Endothelial cell of umbilical vein (primary cell): Measurements from ENCODE around the gene SFTPB. TPM values are rescaled to one million over a fixed set of nuclear protein-coding genes. Genes with fewer than 3 reads are reported as not detected.

Source experiments
- BruUV-seq: library from RNA; stranded (reverse); fragments of 400-500 nt; replicated peaks from 2 replicates; lab custom pipeline; 2021; lab: Mats Ljungman, UMichigan
- CTCF ChIA-PET: fragments of 300-600, 350-600 bp; sonication (Branson Sonifier 250); formaldehyde crosslinking; loops from one replicate; lab custom pipeline; 2021; ENCODE audit warnings: antibody characterized with exemption, inconsistent platforms; lab: Charles Lee
- POLR2A ChIA-PET: fragments of 300-600, 350-600 bp; sonication (Branson Sonifier 250); formaldehyde crosslinking; loops from one replicate; lab custom pipeline; 2021; ENCODE audit warnings: antibody characterized with exemption, inconsistent platforms; lab: Charles Lee
- DNase-seq: peaks from one replicate; pipeline ENCODE4 v3.0.0-alpha.2; 2011; ENCODE audit warnings: low read depth, low spot score
- FAIRE-seq: peaks from 2 replicates; lab custom pipeline; 2011; peaks lifted over from hg19 to GRCh38; lab: Jason Lieb, UNC
- H2AFZ ChIP-seq: 2 replicates; pipeline ENCODE4 v1.6.0; 2012; ENCODE audit warnings: low read depth, low read length, control low read depth, inconsistent platforms
- H3K27ac ChIP-seq: 2 replicates; pipeline ENCODE4 v1.5.1; 2011; ENCODE audit warnings: low read depth, mild to moderate bottlenecking, control low read depth, low read length, moderate library complexity; ENCODE audit not compliant: insufficient read depth
- H3K27me3 ChIP-seq, 2 experiments: 2 replicates each; pipeline versions ENCODE4 v1.6.0 to v1.6.1; 2011; ENCODE audit warnings: low read length in 2 of 2, mixed read lengths in 1 of 2; ENCODE audit not compliant: control insufficient read depth in 2 of 2, insufficient read depth in 2 of 2
- H3K36me3 ChIP-seq, 2 experiments: 2 replicates in 1 of 2; 3 replicates in 1 of 2; pipeline ENCODE4 v1.5.1; 2011; ENCODE audit warnings: low read length in 2 of 2, mild to moderate bottlenecking in 1 of 2, moderate library complexity in 1 of 2; ENCODE audit not compliant: control insufficient read depth in 2 of 2, insufficient read depth in 2 of 2; ENCODE audit errors: extremely low read depth in 1 of 2
- H3K4me1 ChIP-seq: 3 replicates; pipeline ENCODE4 v1.5.1; 2011; ENCODE audit warnings: mild to moderate bottlenecking, low read length; ENCODE audit not compliant: control insufficient read depth, insufficient read depth; ENCODE audit errors: extremely low read depth
- H3K4me2 ChIP-seq: 2 replicates; pipeline ENCODE4 v1.6.1; 2011; ENCODE audit warnings: low read length, control low read depth, mixed read lengths; ENCODE audit not compliant: insufficient read depth
- H3K4me3 ChIP-seq, 3 experiments: fragments of 200-600 bp in 1 of 3; sonication (generic), shearing (Covaris generic) in 1 of 3; replicated peaks in 1 of 3; 2 replicates each; pipeline ENCODE4 v1.5.1; 2011 to 2016; ENCODE audit warnings: control low read depth in 3 of 3, low read length in 3 of 3, mild to moderate bottlenecking in 2 of 3, inconsistent platforms in 1 of 3, low read depth in 1 of 3, moderate library complexity in 1 of 3; ENCODE audit not compliant: insufficient read depth in 1 of 3
- H3K79me2 ChIP-seq: 2 replicates; pipeline ENCODE4 v1.6.0; 2012; ENCODE audit warnings: low read length, inconsistent platforms; ENCODE audit not compliant: control insufficient read depth, insufficient read depth
- H3K9ac ChIP-seq: replicated peaks from 2 replicates; pipeline ENCODE3; 2011; ENCODE audit warnings: low read length, control low read depth; ENCODE audit not compliant: insufficient read depth; ENCODE audit errors: extremely low read depth
- H3K9me1 ChIP-seq: replicated peaks from 3 replicates; pipeline ENCODE4 v1.6.0; 2011; ENCODE audit warnings: mild to moderate bottlenecking, low read length; ENCODE audit not compliant: control insufficient read depth, insufficient read depth; ENCODE audit errors: extremely low read depth
- H3K9me3 ChIP-seq: replicated peaks from 2 replicates; pipeline ENCODE4 v1.5.1; 2012; ENCODE audit warnings: low read length, inconsistent platforms; ENCODE audit not compliant: control insufficient read depth, insufficient read depth
- H4K20me1 ChIP-seq: replicated peaks from 2 replicates; pipeline ENCODE3; 2011; ENCODE audit warnings: mild to moderate bottlenecking, low read length; ENCODE audit not compliant: control insufficient read depth, insufficient read depth; ENCODE audit errors: extremely low read depth
- EZH2 ChIP-seq: IDR thresholded peaks from 2 replicates; pipeline ENCODE4 v1.6.1; 2012; ENCODE audit warnings: borderline replicate concordance, low read depth, mild to moderate bottlenecking, moderate library complexity, low read length, inconsistent platforms; ENCODE audit not compliant: severe bottlenecking
- FOS ChIP-seq: IDR thresholded peaks from 2 replicates; pipeline ENCODE4 v1.6.1; 2011; ENCODE audit warnings: mild to moderate bottlenecking, low read length, moderate library complexity, borderline replicate concordance; ENCODE audit not compliant: insufficient read depth
- GATA2 ChIP-seq: IDR thresholded peaks from 2 replicates; pipeline ENCODE4 v1.7.0; 2011; ENCODE audit warnings: low read depth, mild to moderate bottlenecking, moderate library complexity, mixed read lengths, low read length; ENCODE audit not compliant: insufficient read length, insufficient read depth
- JUN ChIP-seq: IDR thresholded peaks from 2 replicates; pipeline ENCODE4 v1.6.1; 2011; ENCODE audit warnings: borderline replicate concordance, low read depth; ENCODE audit not compliant: insufficient read length, insufficient read depth
- MYC ChIP-seq: IDR thresholded peaks from one replicate; pipeline ENCODE4 v1.6.1; 2011; ENCODE audit warnings: mild to moderate bottlenecking, low read depth, low read length
- POLR2A ChIP-seq: IDR thresholded peaks from 2 replicates; pipeline ENCODE4 v1.6.1; 2012; ENCODE audit warnings: low read depth, mild to moderate bottlenecking, control low read depth, low read length
- POLR2AphosphoS5 ChIP-seq: IDR thresholded peaks from 2 replicates; pipeline ENCODE4 v1.6.1; 2012; ENCODE audit warnings: low read depth, mild to moderate bottlenecking, control low read depth, low read length, moderate library complexity; ENCODE audit not compliant: insufficient read depth
- dilution Hi-C: fragments of 300-500 bp; cut with MboI; formaldehyde crosslinking; loops from one replicate; pipeline ENCODE4 v1.15.0; 2019; ENCODE audit warnings: low sequenced_read_pairs; ENCODE audit not compliant: extremely low pct_ligation_motif_present
- intact Hi-C: fragments of 100-400 bp; cut with micrococcal nuclease; formaldehyde crosslinking; loops from one replicate; pipeline ENCODE4 v1.10.0; 2022
- polyA plus RNA-seq, 4 experiments: library from polyadenylated mRNA; depleted of rRNA in 3 of 4; stranded (reverse) in 3 of 4; unstranded in 1 of 4; fragments of >200 nt; gene quantifications; 2 replicates each; pipeline versions ENCODE4 v1.2.1 to v1.2.3, GENCODE V29; 2011 to 2012; ENCODE audit warnings: missing spikeins in 1 of 4
- total RNA-seq: library from RNA; stranded (reverse); gene quantifications from 2 replicates; pipeline ENCODE4 v1.2.3, GENCODE V29; 2021
- TF ChIP-seq, protein P1 (sequence below), 2 donors: IDR thresholded peaks; 1 replicate in 1 of 2; 2 replicates in 1 of 2; pipeline ENCODE4 v1.5.1; 2011; ENCODE audit warnings: low read length in 2 of 2, mild to moderate bottlenecking in 2 of 2, moderate library complexity in 2 of 2, control low read depth in 1 of 2, inconsistent platforms in 1 of 2, low read depth in 1 of 2; ENCODE audit not compliant: insufficient read depth in 1 of 2; ENCODE audit errors: extremely low read depth in 1 of 2
- TF ChIP-seq, protein P2 (sequence below): IDR thresholded peaks from 2 replicates; pipeline ENCODE4 v1.6.1; 2011; ENCODE audit not compliant: insufficient read depth, insufficient read length

Gene SFTPB
- total and polyA plus RNA-seq, 2 donors (not counting 3 experiments of a cell fraction or from before 2014, with no cell fraction given): not detected

DNA sequence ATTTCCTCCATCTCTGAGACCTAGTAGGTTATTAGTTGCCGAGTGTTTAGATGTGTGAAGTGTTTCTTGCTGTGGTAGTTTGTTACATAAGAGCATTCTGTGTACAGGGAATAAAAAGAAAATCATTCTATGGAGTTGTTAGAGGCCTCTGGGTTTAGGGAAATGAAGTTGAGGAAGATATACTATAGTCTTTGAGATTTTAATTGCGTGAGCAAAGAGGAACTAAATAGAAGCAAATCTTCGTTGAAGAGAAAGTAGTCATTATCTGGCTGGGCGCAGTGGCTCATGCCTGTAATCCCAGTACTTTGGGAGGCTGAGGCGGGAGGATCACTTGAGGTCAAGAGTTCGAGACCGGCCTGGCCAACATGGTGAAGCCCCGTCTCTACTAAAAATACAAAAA lies 33.0 kb downstream of the SFTPB start:
- Histone ChIP-seq H3K9me3 (no peaks in the 10 kb centered on the region), H3K4me3 (no peak overlapping the region), H3K79me2 (peaks cover 13% of the 10 kb centered on the region), H3K9ac (no peak overlapping the region), H4K20me1 (peaks cover 3% of the 10 kb centered on the region), H3K9me1 (no peaks in the 10 kb centered on the region), H3K4me1 (no peaks in the 10 kb centered on the region), H3K4me2 (no peak overlapping the region), H2AFZ (no peak overlapping the region), H3K36me3 (peaks cover 36 to 53% of the 10 kb centered on the region in 2 experiments), H3K27me3 (no peaks in the 10 kb centered on the region), H3K27ac (no peak overlapping the region)
- BruUV-seq: no TSS peak
- DNase-seq: no peak
- FAIRE-seq: no peak
- intact Hi-C loops (no loop called here), dilution Hi-C loops (no loop called here)
- POLR2A ChIA-PET: interaction anchor here (0.6 kb wide), 1 partner anchor 59 kb away, joined by 4 read pairs; no protein-coding TSS in a partner anchor
- CTCF ChIA-PET: interaction anchor here (0.8 to 5.9 kb wide), 5 partner anchors 14 to 94 kb away, joined by 3 to 137 read pairs (median 74); partner anchors contain the start of gene TMEM150A
- TF ChIP-seq POLR2AphosphoS5 (no peak), EZH2 (no peak), GATA2 (no peak), POLR2A (no peak), JUN (no peak), MYC (no peak), FOS (no peak)
- TF ChIP-seq, protein P1, sequence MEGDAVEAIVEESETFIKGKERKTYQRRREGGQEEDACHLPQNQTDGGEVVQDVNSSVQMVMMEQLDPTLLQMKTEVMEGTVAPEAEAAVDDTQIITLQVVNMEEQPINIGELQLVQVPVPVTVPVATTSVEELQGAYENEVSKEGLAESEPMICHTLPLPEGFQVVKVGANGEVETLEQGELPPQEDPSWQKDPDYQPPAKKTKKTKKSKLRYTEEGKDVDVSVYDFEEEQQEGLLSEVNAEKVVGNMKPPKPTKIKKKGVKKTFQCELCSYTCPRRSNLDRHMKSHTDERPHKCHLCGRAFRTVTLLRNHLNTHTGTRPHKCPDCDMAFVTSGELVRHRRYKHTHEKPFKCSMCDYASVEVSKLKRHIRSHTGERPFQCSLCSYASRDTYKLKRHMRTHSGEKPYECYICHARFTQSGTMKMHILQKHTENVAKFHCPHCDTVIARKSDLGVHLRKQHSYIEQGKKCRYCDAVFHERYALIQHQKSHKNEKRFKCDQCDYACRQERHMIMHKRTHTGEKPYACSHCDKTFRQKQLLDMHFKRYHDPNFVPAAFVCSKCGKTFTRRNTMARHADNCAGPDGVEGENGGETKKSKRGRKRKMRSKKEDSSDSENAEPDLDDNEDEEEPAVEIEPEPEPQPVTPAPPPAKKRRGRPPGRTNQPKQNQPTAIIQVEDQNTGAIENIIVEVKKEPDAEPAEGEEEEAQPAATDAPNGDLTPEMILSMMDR (IDR thresholded peaks at IDR 0.05; ENCODE audit: extremely low read depth in 1 of 2, insufficient read depth in 1 of 2, low read depth in 1 of 2, low read length in 2 of 2): no peak
- TF ChIP-seq, protein P2, sequence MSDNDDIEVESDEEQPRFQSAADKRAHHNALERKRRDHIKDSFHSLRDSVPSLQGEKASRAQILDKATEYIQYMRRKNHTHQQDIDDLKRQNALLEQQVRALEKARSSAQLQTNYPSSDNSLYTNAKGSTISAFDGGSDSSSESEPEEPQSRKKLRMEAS: no peak
